ENCODE data around the gene STK10. TPM values are rescaled to one million over a fixed set of nuclear protein-coding genes. Genes with fewer than 3 reads are reported as not detected.

Gene STK10
- total RNA-seq, 1 donor from 2014 or later: 60.2 TPM

- Mint-ChIP-seq H3K27me3 (ENCODE audit: low read depth, unreplicated experiment) (no peaks in the 10 kb centered on the region), H3K27ac (ENCODE audit: unreplicated experiment) (no peak overlapping the region), H3K4me3 (ENCODE audit: unreplicated experiment) (no peak overlapping the region), H3K9me3 (ENCODE audit: unreplicated experiment) (peaks cover 3% of the 10 kb centered on the region), H3K36me3 (ENCODE audit: low read depth, unreplicated experiment) (peaks cover 2% of the 10 kb centered on the region), H3K4me1 (ENCODE audit: low read depth, unreplicated experiment) (peaks cover 20% of the 10 kb centered on the region)
- no peaks in the 10 kb centered on the region for H3K9me3 ChIP-seq (ENCODE audit: insufficient read depth, low read depth, low read length)
- no peak overlapping the region for H3K4me3 ChIP-seq (ENCODE audit: insufficient read depth, low read depth, low read length)
- no peak overlapping the region for H2AFZ ChIP-seq (ENCODE audit: low read depth, low read length)
- TF ChIP-seq EZH2 (IDR thresholded peaks at IDR 0.05; ENCODE audit: insufficient read depth, low read length): no peak
- TF ChIP-seq CTCF (IDR thresholded peaks at IDR 0.05; ENCODE audit: insufficient read depth, low read depth, low read length): peak; percentile 40
- H3K9ac ChIP-seq (ENCODE audit: low read length): no peak overlapping the region
- H3K79me2 ChIP-seq (ENCODE audit: insufficient read depth, low read length): peaks cover 92% of the 10 kb centered on the region
- FAIRE-seq: no peak
- peaks cover 86% of the 10 kb centered on the region for H4K20me1 ChIP-seq (ENCODE audit: insufficient read depth, low read length)
- H3K4me1 ChIP-seq (ENCODE audit: insufficient read depth, low read length): peaks cover 25% of the 10 kb centered on the region
- H3K4me2 ChIP-seq (ENCODE audit: low read length): no peak overlapping the region
- no peak overlapping the region for H3K27ac ChIP-seq (ENCODE audit: low read depth, low read length)
- no peaks in the 10 kb centered on the region for H3K36me3 ChIP-seq (ENCODE audit: insufficient read depth, low read length)
- DNase-seq (ENCODE audit: low read depth): no peak
- H3K27me3 ChIP-seq (ENCODE audit: insufficient read depth, low read length): no peaks in the 10 kb centered on the region
These were observed 185.7 kb downstream of the STK10 start for GRCh38 chr5:172002310-172002709.

GRCh38 chr5:171999877-172000276 is 188.1 kb downstream of the STK10 start:
- FAIRE-seq (no peak), DNase-seq (ENCODE audit: low read depth) (no peak)
- no peaks in the 10 kb centered on the region for H3K27me3 ChIP-seq (ENCODE audit: insufficient read depth, low read length)
- H3K27me3 Mint-ChIP-seq (ENCODE audit: low read depth, unreplicated experiment): no peaks in the 10 kb centered on the region
- peaks cover 98% of the 10 kb centered on the region for H3K79me2 ChIP-seq (ENCODE audit: insufficient read depth, low read length)
- no peak overlapping the region for H3K4me3 ChIP-seq (ENCODE audit: insufficient read depth, low read depth, low read length)
- H3K36me3 Mint-ChIP-seq (ENCODE audit: low read depth, unreplicated experiment): peaks cover 7% of the 10 kb centered on the region
- peaks cover 28% of the 10 kb centered on the region for H3K4me1 Mint-ChIP-seq (ENCODE audit: low read depth, unreplicated experiment)
- H3K27ac ChIP-seq (ENCODE audit: low read depth, low read length): no peak overlapping the region
- H3K9me3 ChIP-seq (ENCODE audit: insufficient read depth, low read depth, low read length): no peaks in the 10 kb centered on the region
- peaks cover 3% of the 10 kb centered on the region for H3K9me3 Mint-ChIP-seq (ENCODE audit: unreplicated experiment)
- H3K4me1 ChIP-seq (ENCODE audit: insufficient read depth, low read length): peaks cover 18% of the 10 kb centered on the region
- no peak overlapping the region for H3K4me2 ChIP-seq (ENCODE audit: low read length)
- no peak overlapping the region for H3K27ac Mint-ChIP-seq (ENCODE audit: unreplicated experiment)
- no peak overlapping the region for H3K9ac ChIP-seq (ENCODE audit: low read length)
- TF ChIP-seq CTCF (IDR thresholded peaks at IDR 0.05; ENCODE audit: insufficient read depth, low read depth, low read length) (no peak), EZH2 (IDR thresholded peaks at IDR 0.05; ENCODE audit: insufficient read depth, low read length) (no peak)
- H4K20me1 ChIP-seq (ENCODE audit: insufficient read depth, low read length): peaks cover 96% of the 10 kb centered on the region
- H3K4me3 Mint-ChIP-seq (ENCODE audit: unreplicated experiment): no peak overlapping the region
- no peak overlapping the region for H2AFZ ChIP-seq (ENCODE audit: low read depth, low read length)
- no peaks in the 10 kb centered on the region for H3K36me3 ChIP-seq (ENCODE audit: insufficient read depth, low read length)

- DNase-seq (ENCODE audit: low read depth): no peak
- no peaks in the 10 kb centered on the region for H3K9me3 ChIP-seq (ENCODE audit: insufficient read depth, low read depth, low read length)
- Mint-ChIP-seq H3K4me1 (ENCODE audit: low read depth, unreplicated experiment) (peaks cover 26% of the 10 kb centered on the region), H3K27me3 (ENCODE audit: low read depth, unreplicated experiment) (no peaks in the 10 kb centered on the region), H3K4me3 (ENCODE audit: unreplicated experiment) (no peak overlapping the region), H3K9me3 (ENCODE audit: unreplicated experiment) (peaks cover 3% of the 10 kb centered on the region), H3K36me3 (ENCODE audit: low read depth, unreplicated experiment) (peaks cover 8% of the 10 kb centered on the region), H3K27ac (ENCODE audit: unreplicated experiment) (no peak overlapping the region)
- H3K79me2 ChIP-seq (ENCODE audit: insufficient read depth, low read length): peaks cover 98% of the 10 kb centered on the region
- H2AFZ ChIP-seq (ENCODE audit: low read depth, low read length): no peak overlapping the region
- TF ChIP-seq EZH2 (IDR thresholded peaks at IDR 0.05; ENCODE audit: insufficient read depth, low read length) (no peak), CTCF (IDR thresholded peaks at IDR 0.05; ENCODE audit: insufficient read depth, low read depth, low read length) (no peak)
- no peaks in the 10 kb centered on the region for H3K27me3 ChIP-seq (ENCODE audit: insufficient read depth, low read length)
- no peak overlapping the region for H3K27ac ChIP-seq (ENCODE audit: low read depth, low read length)
- no peak overlapping the region for H3K4me3 ChIP-seq (ENCODE audit: insufficient read depth, low read depth, low read length)
- H3K9ac ChIP-seq (ENCODE audit: low read length): no peak overlapping the region
- H4K20me1 ChIP-seq (ENCODE audit: insufficient read depth, low read length): peaks cover 95% of the 10 kb centered on the region
- H3K4me1 ChIP-seq (ENCODE audit: insufficient read depth, low read length): peaks cover 11% of the 10 kb centered on the region
- no peak overlapping the region for H3K4me2 ChIP-seq (ENCODE audit: low read length)
- peak; percentile 45 for FAIRE-seq
- H3K36me3 ChIP-seq (ENCODE audit: insufficient read depth, low read length): no peaks in the 10 kb centered on the region
These were observed 188.9 kb downstream of the STK10 start for GRCh38 chr5:171999100-171999499.
